Muscle of back (tissue), 10 donors: ENCODE measurements around the gene NR2C2. TPM values are rescaled to one million over a fixed set of nuclear protein-coding genes. Genes with fewer than 3 reads are reported as not detected.

Experiments
- polyA plus RNA-seq, 10 donors: library from polyadenylated mRNA; unstranded; fragments of 120-200 nt; gene quantifications; one replicate each; pipeline ENCODE4 v1.2.1, GENCODE V29; 2013; ENCODE audit not compliant: insufficient read length in 10 of 10

Gene NR2C2
- polyA plus RNA-seq, 10 donors = 25.7 to 43.4 (median 33.8) TPM

Other genes starting within 250 kb of the NR2C2 start
- gene FGD5, start 128.6 kb upstream of the NR2C2 start, polyA plus RNA-seq = 10 to 100 TPM; 17.2 to 28.6 (median 20.1) TPM
- 10 to 100 TPM; 34.6 to 61.7 (median 42.8) TPM for gene MRPS25, start 117.7 kb downstream of the NR2C2 start, polyA plus RNA-seq
- 10 to 100 TPM; 17.4 to 25.3 (median 23.4) TPM for gene RBSN, start 151.6 kb downstream of the NR2C2 start, polyA plus RNA-seq